GM23338 (cell line): ENCODE data around the gene ZNF311. TPM values are rescaled to one million over a fixed set of nuclear protein-coding genes. Genes with fewer than 3 reads are reported as not detected.

ENCODE experiments used
- ATAC-seq: fragments of 200-7000 bp; cut with Tn5 transposase; 3 replicates; pipeline ENCODE4 v1.9.1; 2020
- DNase-seq: peaks from one replicate; pipeline ENCODE4 v3.0.0-alpha.2; 2015; ENCODE audit warnings: low spot score
- H2AFZ ChIP-seq: fragments of 200-600 bp; sonication (generic); 2 replicates; pipeline ENCODE4 v1.8.0; 2016; ENCODE audit warnings: antibody characterized with exemption, mild to moderate bottlenecking, moderate library complexity
- H3F3A ChIP-seq: fragments of 200-600 bp; sonication (generic); replicated peaks from 2 replicates; pipeline ENCODE4 v1.8.0; 2017; ENCODE audit warnings: antibody characterized with exemption, mixed run types, low read depth
- H3K27ac ChIP-seq: fragments of 200-600 bp; sonication (generic); 2 replicates; pipeline ENCODE4 v1.6.1; 2016; ENCODE audit warnings: low read depth
- H3K27me3 ChIP-seq: fragments of 200-600 bp; sonication (generic); 2 replicates; pipeline ENCODE4 v1.8.0; 2016; ENCODE audit warnings: mild to moderate bottlenecking, mixed run types, moderate library complexity; ENCODE audit not compliant: insufficient read depth
- H3K36me3 ChIP-seq: fragments of 200-600 bp; sonication (generic); 2 replicates; pipeline ENCODE4 v1.8.0; 2016; ENCODE audit warnings: mild to moderate bottlenecking; ENCODE audit not compliant: insufficient read depth
- H3K4me1 ChIP-seq: fragments of 200-600 bp; sonication (generic); 2 replicates; pipeline ENCODE4 v1.8.0; 2016; ENCODE audit warnings: mild to moderate bottlenecking, moderate library complexity; ENCODE audit not compliant: insufficient read depth
- H3K4me2 ChIP-seq: fragments of 200-600 bp; sonication (generic); 2 replicates; pipeline ENCODE4 v1.7.1; 2017; ENCODE audit warnings: mixed run types
- H3K4me3 ChIP-seq: fragments of 200-600 bp; sonication (generic); 2 replicates; pipeline ENCODE4 v1.6.1; 2016; ENCODE audit warnings: mixed run types
- H3K79me2 ChIP-seq: fragments of 200-600 bp; sonication (generic); replicated peaks from 2 replicates; pipeline ENCODE4 v1.8.0; 2017; ENCODE audit warnings: mild to moderate bottlenecking; ENCODE audit not compliant: insufficient read depth
- H3K9me2 ChIP-seq: fragments of 200-600 bp; sonication (generic); 2 replicates; pipeline ENCODE4 v1.8.0; 2017; ENCODE audit not compliant: insufficient read depth
- H4K20me1 ChIP-seq: fragments of 200-600 bp; sonication (generic); replicated peaks from 2 replicates; pipeline ENCODE4 v1.8.0; 2017; ENCODE audit warnings: mild to moderate bottlenecking; ENCODE audit not compliant: insufficient read depth
- H3K27ac Mint-ChIP-seq: 2 replicates; pipeline ENCODE4 v1.8.0; 2020; ENCODE audit warnings: inconsistent platforms, mild to moderate bottlenecking, moderate library complexity, mixed read lengths
- H3K27me3 Mint-ChIP-seq: 3 replicates; pipeline ENCODE4 v1.8.0; 2022; ENCODE audit warnings: low read depth, mild to moderate bottlenecking, moderate library complexity, mixed read lengths, inconsistent platforms; ENCODE audit not compliant: insufficient read depth, poor library complexity
- H3K36me3 Mint-ChIP-seq: 3 replicates; pipeline ENCODE4 v1.8.0; 2021; ENCODE audit warnings: low read depth, mild to moderate bottlenecking, inconsistent platforms, moderate library complexity, mixed read lengths
- H3K4me1 Mint-ChIP-seq: 3 replicates; pipeline ENCODE4 v1.8.0; 2020; ENCODE audit warnings: mild to moderate bottlenecking, inconsistent platforms, mixed read lengths
- H3K4me3 Mint-ChIP-seq: 3 replicates; pipeline ENCODE4 v1.8.0; 2021; ENCODE audit warnings: moderate library complexity, mild to moderate bottlenecking, inconsistent platforms, mixed read lengths
- H3K9me3 Mint-ChIP-seq: 3 replicates; pipeline ENCODE4 v1.8.0; 2020; ENCODE audit warnings: moderate library complexity, mild to moderate bottlenecking, inconsistent platforms, mixed read lengths
- CREB1 ChIP-seq: fragments of 250-450 bp; sonication (Bioruptor Pico); IDR thresholded peaks from 2 replicates; pipeline ENCODE4 v1.5.0; 2020; ENCODE audit warnings: low read depth, mild to moderate bottlenecking, moderate library complexity
- EZH2 ChIP-seq: fragments of 200-600 bp; sonication (generic); IDR thresholded peaks from one replicate; pipeline ENCODE4 v1.8.0; 2017; ENCODE audit warnings: antibody characterized with exemption, mild to moderate bottlenecking, low read depth; ENCODE audit not compliant: unreplicated experiment
- EZH2phosphoT487 ChIP-seq: fragments of 200-600 bp; sonication (generic); IDR thresholded peaks from one replicate; pipeline ENCODE4 v1.8.1; 2018; ENCODE audit warnings: antibody characterized with exemption; ENCODE audit not compliant: unreplicated experiment
- POLR2AphosphoS5 ChIP-seq: IDR thresholded peaks from 2 replicates; pipeline ENCODE4 v1.6.1; 2016; ENCODE audit warnings: antibody characterized with exemption, low read depth
- REST ChIP-seq: IDR thresholded peaks from one replicate; pipeline ENCODE4 v1.6.1; 2018; ENCODE audit warnings: antibody characterized with exemption; ENCODE audit not compliant: unreplicated experiment
- STAT1 ChIP-seq: IDR thresholded peaks from one replicate; pipeline ENCODE4 v1.6.1; 2016; ENCODE audit warnings: antibody characterized with exemption; ENCODE audit not compliant: unreplicated experiment
- ZNF114 ChIP-seq: fragments of 250-450 bp; sonication (Bioruptor Pico); IDR thresholded peaks from 2 replicates; pipeline ENCODE4 v1.5.0; 2020; ENCODE audit warnings: mild to moderate bottlenecking, moderate library complexity
- ZNF331 ChIP-seq: fragments of 250-450 bp; sonication (Bioruptor Pico); IDR thresholded peaks from 2 replicates; pipeline ENCODE4 v1.5.0; 2020; ENCODE audit warnings: low read depth, mild to moderate bottlenecking, moderate library complexity
- polyA plus RNA-seq: library from polyadenylated mRNA; unstranded; fragments of >200 nt; fragmentation: Nextera tagmentation; extraction: Ambion mirVana; gene quantifications from 2 replicates; pipeline ENCODE4 v1.2.1, GENCODE V29; 2016
- total RNA-seq: library from RNA; depleted of rRNA; stranded (reverse); fragments of >200 nt; shearing (Covaris generic); gene quantifications from 2 replicates; pipeline ENCODE4 v1.2.3, GENCODE V29; 2014
- TF ChIP-seq, protein P1 (sequence below), 2 experiments: fragments of 200-600 bp in 1 of 2; sonication (generic) in 1 of 2; conservative IDR thresholded peaks; 2 replicates each; pipeline versions ENCODE4 v1.5.1 to v1.6.1; 2016 to 2017; ENCODE audit warnings: antibody characterized with exemption in 2 of 2, low read depth in 2 of 2, mild to moderate bottlenecking in 2 of 2, moderate library complexity in 1 of 2
- TF ChIP-seq, protein P2 (sequence below): IDR thresholded peaks from 2 replicates; pipeline ENCODE4 v1.6.1; 2016; ENCODE audit warnings: antibody characterized with exemption

The ZNF311 gene
- total and polyA plus RNA-seq, 2 experiments from 2014 or later: 1.5 to 1.8 TPM

GRCh38 chr6:29017428-29017802 lies 12.3 kb upstream of the ZNF311 start:
- Histone ChIP-seq H3F3A (peaks cover 3% of the 10 kb centered on the region; the same call in 1 of the 2 replicates), H4K20me1 (no peaks in the 10 kb centered on the region), H3K4me3 (no peak overlapping the region), H2AFZ (no peak overlapping the region), H3K79me2 (no peaks in the 10 kb centered on the region), H3K4me1 (peaks cover 4% of the 10 kb centered on the region; the same call in 1 of the 2 replicates), H3K27ac (no peak overlapping the region), H3K9me2 (peaks cover 4% of the 10 kb centered on the region; the same call in 1 of the 2 replicates), H3K36me3 (no peaks in the 10 kb centered on the region), H3K4me2 (no peak overlapping the region), H3K27me3 (peaks cover 22% of the 10 kb centered on the region)
- H3K27ac Mint-ChIP-seq: no peak overlapping the region
- DNase-seq (no peak), ATAC-seq (no peak)
- H3K9me3 Mint-ChIP-seq: peaks cover 11% of the 10 kb centered on the region; the same call in 2 of the 3 replicates
- peak overlapping the region; percentile 87 for H3K4me3 Mint-ChIP-seq
- TF ChIP-seq STAT1: no peak
- TF ChIP-seq EZH2: no peak
- TF ChIP-seq POLR2AphosphoS5: no peak
- no peak for TF ChIP-seq CREB1
- no peak for TF ChIP-seq REST
- TF ChIP-seq, protein P1, sequence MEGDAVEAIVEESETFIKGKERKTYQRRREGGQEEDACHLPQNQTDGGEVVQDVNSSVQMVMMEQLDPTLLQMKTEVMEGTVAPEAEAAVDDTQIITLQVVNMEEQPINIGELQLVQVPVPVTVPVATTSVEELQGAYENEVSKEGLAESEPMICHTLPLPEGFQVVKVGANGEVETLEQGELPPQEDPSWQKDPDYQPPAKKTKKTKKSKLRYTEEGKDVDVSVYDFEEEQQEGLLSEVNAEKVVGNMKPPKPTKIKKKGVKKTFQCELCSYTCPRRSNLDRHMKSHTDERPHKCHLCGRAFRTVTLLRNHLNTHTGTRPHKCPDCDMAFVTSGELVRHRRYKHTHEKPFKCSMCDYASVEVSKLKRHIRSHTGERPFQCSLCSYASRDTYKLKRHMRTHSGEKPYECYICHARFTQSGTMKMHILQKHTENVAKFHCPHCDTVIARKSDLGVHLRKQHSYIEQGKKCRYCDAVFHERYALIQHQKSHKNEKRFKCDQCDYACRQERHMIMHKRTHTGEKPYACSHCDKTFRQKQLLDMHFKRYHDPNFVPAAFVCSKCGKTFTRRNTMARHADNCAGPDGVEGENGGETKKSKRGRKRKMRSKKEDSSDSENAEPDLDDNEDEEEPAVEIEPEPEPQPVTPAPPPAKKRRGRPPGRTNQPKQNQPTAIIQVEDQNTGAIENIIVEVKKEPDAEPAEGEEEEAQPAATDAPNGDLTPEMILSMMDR (conservative IDR thresholded peaks at IDR 0.05; ENCODE audit: low read depth in 2 of 2): no peak
- no peak for TF ChIP-seq EZH2phosphoT487
- TF ChIP-seq ZNF114 (CRISPR knock-in tag): no peak
- TF ChIP-seq, protein P2, sequence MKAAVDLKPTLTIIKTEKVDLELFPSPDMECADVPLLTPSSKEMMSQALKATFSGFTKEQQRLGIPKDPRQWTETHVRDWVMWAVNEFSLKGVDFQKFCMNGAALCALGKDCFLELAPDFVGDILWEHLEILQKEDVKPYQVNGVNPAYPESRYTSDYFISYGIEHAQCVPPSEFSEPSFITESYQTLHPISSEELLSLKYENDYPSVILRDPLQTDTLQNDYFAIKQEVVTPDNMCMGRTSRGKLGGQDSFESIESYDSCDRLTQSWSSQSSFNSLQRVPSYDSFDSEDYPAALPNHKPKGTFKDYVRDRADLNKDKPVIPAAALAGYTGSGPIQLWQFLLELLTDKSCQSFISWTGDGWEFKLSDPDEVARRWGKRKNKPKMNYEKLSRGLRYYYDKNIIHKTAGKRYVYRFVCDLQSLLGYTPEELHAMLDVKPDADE: no peak
- TF ChIP-seq ZNF331 (CRISPR knock-in tag): no peak
- H3K36me3 Mint-ChIP-seq: peaks cover 5% of the 10 kb centered on the region; the same call in 1 of the 3 replicates
- H3K4me1 Mint-ChIP-seq: no peaks in the 10 kb centered on the region; the same call in 2 of the 3 replicates
- peaks cover 18% of the 10 kb centered on the region for H3K27me3 Mint-ChIP-seq
